Effector CD8-positive, alpha-beta T cell (primary cell): Measurements from ENCODE around the gene SVOP.
A peak's percentile ranks its signal among the peaks of the same experiment; 100 is the strongest.
"Not testable (repeated sequence)": the region's sequence is repeated elsewhere in the genome, so short reads cannot be mapped to it uniquely, and the experiment has no call there.

Source experiments
- DNase-seq: peaks from one replicate; lab custom pipeline; 2025; lab: John Stamatoyannopoulos, UW

The SVOP gene

GRCh38 chr12:108888031-108888430 is 132.8 kb downstream of the SVOP start:
- no peak for DNase-seq

DNA sequence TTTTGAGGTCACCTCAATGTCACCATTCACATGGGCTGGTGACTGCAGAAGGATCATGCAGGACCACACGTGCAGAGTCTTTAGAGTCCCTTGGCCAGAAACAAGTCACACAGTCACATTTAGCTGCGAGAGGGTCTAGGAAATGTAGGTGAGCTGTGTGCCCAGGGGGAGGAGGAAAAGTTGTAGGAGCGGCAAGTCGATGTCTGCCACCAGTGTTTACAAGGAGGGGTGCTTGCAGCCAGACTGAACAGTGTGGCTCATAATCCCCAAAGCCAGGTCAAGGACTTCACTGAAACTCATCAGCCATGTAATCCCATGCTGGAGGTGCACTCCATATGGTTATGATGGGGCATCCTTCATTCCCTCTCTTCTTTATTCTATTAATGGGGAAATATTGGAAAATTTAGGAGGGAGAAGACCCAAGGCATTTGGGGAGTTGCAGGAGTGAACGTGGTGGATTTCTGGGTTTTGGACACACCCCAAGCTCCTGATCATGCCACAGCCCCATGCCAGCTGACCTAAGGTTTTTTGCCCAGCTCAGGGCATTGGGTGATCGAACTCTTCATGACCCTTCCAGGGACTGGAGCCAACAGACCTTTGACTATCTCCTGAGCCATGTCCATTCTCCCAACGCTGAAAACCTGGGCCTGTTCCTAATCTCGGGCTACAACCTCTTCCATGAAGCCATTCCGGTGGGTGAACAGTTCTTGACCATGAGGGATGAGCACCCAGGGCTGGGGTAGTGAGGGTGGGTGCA is 133.8 kb downstream of the SVOP start:
- no peak for DNase-seq

DNA sequence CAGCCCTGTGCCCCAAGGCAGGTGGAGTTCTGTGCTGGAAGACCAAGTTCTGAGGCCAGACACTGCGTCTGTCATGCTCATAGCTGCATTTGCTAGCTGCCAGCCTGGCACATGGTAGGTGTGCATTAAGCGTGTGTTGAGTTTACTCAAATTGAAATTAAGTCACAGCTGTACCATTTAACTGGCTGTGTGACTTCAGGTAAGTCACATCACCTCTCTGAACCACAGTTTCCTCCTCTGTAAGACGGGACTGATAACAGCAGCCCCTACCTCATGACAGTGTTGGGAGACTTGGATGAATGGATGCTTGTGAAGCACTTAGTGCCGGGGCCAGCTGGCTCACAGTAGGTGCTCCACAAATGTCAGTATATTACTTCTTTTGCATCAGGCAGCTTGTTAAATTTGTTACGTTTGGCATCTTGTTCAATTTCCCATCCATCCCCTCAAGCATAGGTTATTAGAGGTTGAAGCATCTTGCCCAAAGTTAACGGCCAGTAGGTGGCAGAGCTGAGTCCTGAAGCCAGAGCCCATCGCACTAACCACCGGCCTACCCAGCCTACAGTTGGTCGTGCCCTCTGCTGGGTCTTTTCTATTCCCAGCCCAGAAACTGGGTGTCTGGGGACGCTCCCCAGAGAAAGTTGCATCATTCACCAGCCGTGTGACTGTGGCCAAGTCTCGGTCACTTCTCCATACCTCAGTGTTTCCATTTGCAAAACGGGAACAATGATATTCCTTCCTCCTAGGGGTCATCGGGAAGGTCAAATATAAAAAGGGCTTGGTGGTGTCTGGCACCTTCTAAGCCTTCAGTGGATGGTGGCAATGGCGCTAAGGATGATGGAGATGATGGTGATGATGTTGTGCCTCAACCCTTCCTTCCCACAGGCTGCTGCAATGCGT is 136.5 kb downstream of the SVOP start:
- peak; percentile 12 for DNase-seq

DNA sequence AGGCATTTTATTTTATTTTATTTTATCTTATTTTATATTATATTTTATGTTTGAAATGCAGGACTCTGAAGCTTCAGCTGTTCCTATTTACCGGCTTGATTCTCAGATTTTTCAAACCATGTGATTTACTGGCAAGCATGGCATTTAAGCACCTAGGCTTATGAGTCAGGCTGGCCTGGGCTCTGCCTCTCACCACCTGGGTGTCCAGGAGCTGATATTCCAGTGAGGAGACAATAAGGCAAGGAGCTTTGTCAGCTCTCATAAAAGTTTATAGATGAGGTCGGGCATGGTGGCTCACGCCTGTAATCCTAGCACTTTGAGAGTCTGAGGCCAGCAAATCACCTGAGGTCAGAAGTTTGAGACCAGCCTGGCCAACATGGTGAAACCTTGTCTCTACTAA is 138.9 kb downstream of the SVOP start:
- no peak for DNase-seq

- DNase-seq, result no peak
Measured at GRCh38 chr12:108879615-108880254, 141.1 kb downstream of the SVOP start, which contains the start of gene DAO. TSS of gene DAO (plus strand) at chr12:108880092. CDS start at chr12:108885007, 4,915 bp downstream.

DNA sequence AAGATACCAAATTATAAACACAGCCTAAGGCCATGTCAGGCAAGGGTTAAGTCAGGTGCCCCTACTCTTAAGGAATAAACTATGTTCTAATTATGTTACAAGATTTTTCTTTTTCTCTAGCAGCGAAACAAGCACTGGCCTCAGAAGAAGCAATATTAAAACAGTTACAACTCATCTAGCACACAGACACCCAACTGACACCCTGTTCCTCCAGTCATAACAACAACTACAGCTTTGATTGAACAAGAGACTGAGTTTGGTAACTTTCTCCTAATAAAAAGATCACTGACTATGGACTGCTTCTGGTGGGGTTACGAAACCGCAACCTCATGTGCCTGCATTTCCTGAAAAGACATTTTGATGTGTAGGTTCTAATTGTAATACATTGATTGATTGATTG is 144.3 kb downstream of the SVOP start:
- no peak for DNase-seq

- DNase-seq, result no peak
Measured at GRCh38 chr12:108875682-108876361, 145.0 kb downstream of the SVOP start.

- no peak for DNase-seq
Measured at GRCh38 chr12:108875280-108875679, 145.6 kb downstream of the SVOP start.

DNA sequence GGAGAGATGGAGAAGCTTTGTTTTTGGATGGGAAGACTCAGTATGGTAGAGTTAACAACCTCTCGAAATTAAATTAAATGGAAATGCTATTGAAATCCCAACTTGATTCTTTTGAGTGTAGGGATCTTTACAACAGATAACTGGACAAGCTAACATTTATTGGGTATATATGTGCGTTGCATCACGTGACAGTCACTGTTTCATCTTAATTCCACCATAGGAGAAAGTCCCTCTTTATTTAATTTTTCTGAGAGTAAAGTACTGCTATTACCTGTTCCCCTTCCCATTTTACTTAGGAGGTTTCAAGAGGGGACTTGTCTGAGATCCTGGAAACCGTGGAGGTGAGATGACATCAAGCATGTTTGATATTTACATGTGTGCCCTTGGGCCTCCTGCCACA is 152.1 kb downstream of the SVOP start:
- DNase-seq, result no peak

DNA sequence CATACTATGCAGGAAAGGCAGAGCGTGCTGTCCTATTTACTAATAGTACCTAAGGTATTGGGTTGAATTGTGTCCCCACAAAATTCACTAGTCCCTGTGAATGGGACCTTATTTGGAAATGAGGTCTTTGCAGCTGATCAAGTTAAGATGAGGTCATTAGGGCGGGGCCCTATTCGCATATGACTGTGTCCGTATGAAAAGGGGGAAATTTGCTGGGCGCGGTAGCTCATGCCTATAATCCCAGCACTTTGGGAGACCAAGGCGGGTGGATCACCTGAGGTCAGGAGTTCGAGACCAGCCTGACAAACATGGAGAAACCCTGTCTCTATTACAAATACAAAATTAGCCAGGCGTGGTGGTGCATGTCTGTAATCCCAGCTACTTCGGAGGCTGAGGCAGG is 154.8 kb downstream of the SVOP start:
- not testable (repeated sequence) for DNase-seq

GRCh38 chr12:108865169-108865568 is 155.7 kb downstream of the SVOP start:
- DNase-seq, result no peak

DNA sequence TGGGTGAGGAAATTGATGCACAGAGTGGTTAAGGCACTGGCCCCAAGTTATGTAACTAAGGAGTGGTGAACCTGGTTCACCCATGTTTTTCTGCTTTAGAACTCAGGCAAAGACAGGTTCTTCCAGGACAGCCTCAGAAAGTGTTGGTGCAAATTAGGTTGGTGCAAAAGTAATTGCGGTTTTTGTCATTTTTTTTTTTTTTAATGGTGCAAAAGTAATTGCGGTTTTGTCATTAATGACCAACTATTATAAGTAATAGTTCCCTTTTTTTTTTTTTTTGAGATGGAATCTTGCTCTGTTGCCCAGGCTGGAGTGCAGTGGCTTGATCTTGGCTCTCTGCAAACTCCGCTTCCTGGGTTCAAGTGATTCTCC is 158.3 kb downstream of the SVOP start:
- no peak for DNase-seq

GRCh38 chr12:108861878-108862587 is 158.8 kb downstream of the SVOP start:
- DNase-seq, result no peak

- DNase-seq, result no peak
Measured at GRCh38 chr12:108860443-108860842, 160.4 kb downstream of the SVOP start.

DNA sequence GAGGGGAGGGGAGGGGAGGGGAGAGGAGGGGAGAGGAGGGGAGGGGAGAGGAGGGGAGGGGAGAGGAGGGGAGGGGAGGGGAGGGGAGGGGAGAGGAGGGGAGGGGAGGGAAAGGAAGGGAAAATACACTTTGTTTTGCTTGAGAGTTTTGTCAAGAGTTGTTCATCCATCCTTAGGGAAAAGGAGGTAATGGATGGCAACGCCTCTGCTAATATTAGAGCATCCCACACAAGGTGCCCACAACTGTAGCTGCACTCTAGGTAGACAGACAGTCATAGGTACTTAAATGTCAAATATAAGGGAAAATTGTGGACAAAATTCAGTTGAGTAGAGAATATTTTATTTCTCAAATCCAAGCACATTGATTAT is 161.0 kb downstream of the SVOP start:
- no peak for DNase-seq

- not testable (repeated sequence) for DNase-seq
Measured at GRCh38 chr12:108859141-108859922, 161.5 kb downstream of the SVOP start.

DNA sequence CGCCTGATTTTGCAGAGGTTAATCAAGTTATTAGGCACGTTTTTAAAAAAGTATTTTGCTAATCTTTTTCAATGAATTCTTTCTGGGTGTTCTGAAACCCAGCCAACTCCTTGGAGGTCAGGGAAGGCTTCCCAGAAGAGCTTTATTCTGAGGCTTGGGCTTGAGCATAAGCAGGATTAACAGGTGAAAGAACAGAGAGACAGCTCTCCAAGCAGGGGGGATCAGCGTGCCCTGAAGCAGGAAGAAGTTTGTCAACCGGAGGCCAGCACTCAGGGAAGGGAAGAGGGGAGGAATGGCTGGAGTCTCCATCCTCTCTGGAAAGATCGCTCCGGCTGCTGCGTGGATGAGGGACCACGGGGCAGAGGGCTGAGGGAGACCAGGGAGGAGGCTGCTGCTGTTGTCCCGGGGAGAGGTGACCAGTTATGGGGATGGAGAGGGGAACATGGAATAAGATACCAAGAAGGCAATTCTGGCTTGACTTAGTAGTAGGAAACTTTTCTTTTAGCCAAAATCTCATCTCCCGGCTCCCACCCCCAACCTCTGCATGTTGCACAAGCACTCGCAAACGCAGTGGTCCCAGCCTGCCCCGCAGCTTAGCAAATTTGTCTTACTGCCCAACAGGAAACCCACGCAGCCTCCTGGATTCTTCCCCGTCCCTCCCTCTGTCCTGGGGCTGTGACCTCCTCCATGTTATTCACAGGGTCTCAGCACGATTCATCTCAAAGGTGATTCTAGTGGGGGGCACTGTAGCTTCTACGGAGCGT is 162.4 kb downstream of the SVOP start:
- no peak for DNase-seq
